ENCODE measurements around the gene HK1.

GRCh38 chr10:69363666-69364065 is 85.4 kb downstream of the HK1 start:
- TF ChIP-seq POLR2A (IDR thresholded peaks at IDR 0.05) (no peak), POLR2AphosphoS5 (IDR thresholded peaks at IDR 0.05) (no peak)
